IMR-90 (cell line): ENCODE results near the gene ST3GAL4.

Experiments used
- CEBPB ChIP-seq: IDR thresholded peaks from 2 replicates; pipeline ENCODE4 v1.6.1; 2012; ENCODE audit warnings: low read depth, low read length, improper control_type of control experiment
- POLR2A ChIP-seq: IDR thresholded peaks from 2 replicates; pipeline ENCODE4 v1.6.1; 2012; ENCODE audit warnings: mild to moderate bottlenecking, low read depth, low read length
- TF ChIP-seq, protein P1 (sequence below): conservative IDR thresholded peaks from 2 replicates; pipeline ENCODE4 v1.5.1; 2012; ENCODE audit warnings: mild to moderate bottlenecking, low read depth, low read length, improper control_type of control experiment
- TF ChIP-seq, protein P2 (sequence below): fragments of 150-350 bp; IDR thresholded peaks from 2 replicates; pipeline ENCODE4 v1.6.1; 2017; ENCODE audit warnings: mild to moderate bottlenecking, antibody characterized with exemption, low read length, low read depth

DNA sequence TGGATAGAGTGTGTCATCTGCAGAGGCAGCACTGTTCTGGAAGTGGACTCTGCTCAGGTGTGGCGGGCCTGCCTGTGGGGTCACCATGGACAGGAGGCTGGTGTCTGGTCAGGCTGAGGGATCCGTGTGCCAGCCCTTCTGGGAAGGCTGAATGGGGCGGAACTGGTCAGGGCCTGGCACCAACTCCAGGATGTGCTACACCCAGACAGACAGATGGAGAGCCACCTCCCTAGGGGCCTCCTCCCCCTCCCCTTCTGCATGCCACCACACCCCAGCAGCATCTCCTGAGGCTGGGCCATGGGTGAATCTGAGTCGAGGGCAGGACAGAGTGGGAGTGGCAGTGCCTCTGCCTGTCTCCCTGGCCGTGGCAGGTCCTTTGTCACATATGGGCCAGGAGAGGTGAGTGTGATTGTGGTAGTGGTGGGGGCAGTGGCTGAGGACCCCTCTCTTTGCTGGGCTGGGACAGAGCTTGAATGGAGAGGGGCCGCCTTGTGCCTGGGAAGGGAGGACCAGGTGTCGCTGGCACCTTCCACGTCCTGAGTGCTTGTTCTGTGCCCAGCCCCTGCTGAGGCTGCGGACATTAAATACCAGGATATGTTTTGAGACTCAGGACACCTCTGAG lies 29.1 kb downstream of the ST3GAL4 start:
- TF ChIP-seq, protein P1, sequence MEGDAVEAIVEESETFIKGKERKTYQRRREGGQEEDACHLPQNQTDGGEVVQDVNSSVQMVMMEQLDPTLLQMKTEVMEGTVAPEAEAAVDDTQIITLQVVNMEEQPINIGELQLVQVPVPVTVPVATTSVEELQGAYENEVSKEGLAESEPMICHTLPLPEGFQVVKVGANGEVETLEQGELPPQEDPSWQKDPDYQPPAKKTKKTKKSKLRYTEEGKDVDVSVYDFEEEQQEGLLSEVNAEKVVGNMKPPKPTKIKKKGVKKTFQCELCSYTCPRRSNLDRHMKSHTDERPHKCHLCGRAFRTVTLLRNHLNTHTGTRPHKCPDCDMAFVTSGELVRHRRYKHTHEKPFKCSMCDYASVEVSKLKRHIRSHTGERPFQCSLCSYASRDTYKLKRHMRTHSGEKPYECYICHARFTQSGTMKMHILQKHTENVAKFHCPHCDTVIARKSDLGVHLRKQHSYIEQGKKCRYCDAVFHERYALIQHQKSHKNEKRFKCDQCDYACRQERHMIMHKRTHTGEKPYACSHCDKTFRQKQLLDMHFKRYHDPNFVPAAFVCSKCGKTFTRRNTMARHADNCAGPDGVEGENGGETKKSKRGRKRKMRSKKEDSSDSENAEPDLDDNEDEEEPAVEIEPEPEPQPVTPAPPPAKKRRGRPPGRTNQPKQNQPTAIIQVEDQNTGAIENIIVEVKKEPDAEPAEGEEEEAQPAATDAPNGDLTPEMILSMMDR: no peak
- no peak for TF ChIP-seq POLR2A
- TF ChIP-seq, protein P2, sequence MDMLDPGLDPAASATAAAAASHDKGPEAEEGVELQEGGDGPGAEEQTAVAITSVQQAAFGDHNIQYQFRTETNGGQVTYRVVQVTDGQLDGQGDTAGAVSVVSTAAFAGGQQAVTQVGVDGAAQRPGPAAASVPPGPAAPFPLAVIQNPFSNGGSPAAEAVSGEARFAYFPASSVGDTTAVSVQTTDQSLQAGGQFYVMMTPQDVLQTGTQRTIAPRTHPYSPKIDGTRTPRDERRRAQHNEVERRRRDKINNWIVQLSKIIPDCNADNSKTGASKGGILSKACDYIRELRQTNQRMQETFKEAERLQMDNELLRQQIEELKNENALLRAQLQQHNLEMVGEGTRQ: no peak
- TF ChIP-seq CEBPB: no peak
